IPS-NIHi11 (cell line): ENCODE results near the gene MIA.
"Not testable (repeated sequence)": the region's sequence is repeated elsewhere in the genome, so short reads cannot be mapped to it uniquely, and the experiment has no call there.

Source experiments
- DNase-seq: peaks from one replicate; pipeline ENCODE4 v3.0.0; 2012; ENCODE audit warnings: mixed read lengths, low spot score

The MIA gene

GRCh38 chr19:40803857-40804782 lies 28.8 kb downstream of the MIA start:
- DNase-seq: no peak

GRCh38 chr19:40804783-40805242 lies 29.5 kb downstream of the MIA start:
- DNase-seq: no peak

- no peak for DNase-seq
These were observed 30.0 kb downstream of the MIA start for GRCh38 chr19:40805258-40805868.

- peak; percentile 88 for DNase-seq
These were observed 31.3 kb downstream of the MIA start for GRCh38 chr19:40806423-40807146.

- DNase-seq: no peak
These were observed 32.1 kb downstream of the MIA start for GRCh38 chr19:40807147-40808020.

GRCh38 chr19:40808021-40808325 lies 32.7 kb downstream of the MIA start:
- DNase-seq: no peak

- DNase-seq: no peak
These were observed 33.2 kb downstream of the MIA start for GRCh38 chr19:40808497-40808896.

- no peak for DNase-seq
These were observed 34.2 kb downstream of the MIA start for GRCh38 chr19:40809358-40810086.

- DNase-seq: no peak
These were observed 34.8 kb downstream of the MIA start for GRCh38 chr19:40810160-40810559.

GRCh38 chr19:40810649-40811408 lies 35.5 kb downstream of the MIA start:
- peak; percentile 43 for DNase-seq

- DNase-seq: peak; percentile 26
These were observed 36.4 kb downstream of the MIA start for GRCh38 chr19:40811478-40812341.

GRCh38 chr19:40812571-40812970 lies 37.2 kb downstream of the MIA start:
- DNase-seq: not testable (repeated sequence)

- no peak for DNase-seq
These were observed 37.9 kb downstream of the MIA start for GRCh38 chr19:40813182-40813581.

GRCh38 chr19:40815223-40815622 lies 39.9 kb downstream of the MIA start:
- DNase-seq: no peak

GRCh38 chr19:40818480-40819399 lies 43.4 kb downstream of the MIA start:
- peak; percentile 33 for DNase-seq

- not testable (repeated sequence) for DNase-seq
These were observed 44.3 kb downstream of the MIA start for GRCh38 chr19:40819479-40820234.

GRCh38 chr19:40822161-40822560 lies 46.8 kb downstream of the MIA start:
- DNase-seq: no peak
